Osteocyte (in vitro differentiated cells): ENCODE results near the gene ZBTB17. TPM values are rescaled to one million over a fixed set of nuclear protein-coding genes. Genes with fewer than 3 reads are reported as not detected.

Source experiments
- DNase-seq: peaks from one replicate; pipeline ENCODE4 v3.0.0; 2021; ENCODE audit warnings: mixed read lengths; ENCODE audit not compliant: unreplicated experiment; ENCODE audit errors: extremely low spot score
- H3K27ac Mint-ChIP-seq: one replicate; pipeline ENCODE4 v1.8.0; 2021; ENCODE audit warnings: mild to moderate bottlenecking, mixed read lengths; ENCODE audit not compliant: unreplicated experiment
- H3K27me3 Mint-ChIP-seq: one replicate; pipeline ENCODE4 v1.8.0; 2021; ENCODE audit warnings: mixed read lengths; ENCODE audit not compliant: unreplicated experiment
- H3K36me3 Mint-ChIP-seq: one replicate; pipeline ENCODE4 v1.8.0; 2021; ENCODE audit warnings: mixed read lengths; ENCODE audit not compliant: unreplicated experiment
- H3K4me1 Mint-ChIP-seq: one replicate; pipeline ENCODE4 v1.8.0; 2021; ENCODE audit warnings: mixed read lengths; ENCODE audit not compliant: unreplicated experiment
- H3K4me3 Mint-ChIP-seq: one replicate; pipeline ENCODE4 v1.8.0; 2021; ENCODE audit warnings: mild to moderate bottlenecking, moderate library complexity, mixed read lengths; ENCODE audit not compliant: unreplicated experiment
- H3K9me3 Mint-ChIP-seq: one replicate; pipeline ENCODE4 v1.8.0; 2021; ENCODE audit warnings: mixed read lengths; ENCODE audit not compliant: unreplicated experiment
- total RNA-seq: library from RNA; stranded (reverse); gene quantifications from 2 replicates; pipeline ENCODE4 v1.2.1, GENCODE V29; 2021
- TF ChIP-seq, protein P1 (sequence below): fragments of 200-600 bp; sonication (generic); IDR thresholded peaks from 2 replicates; pipeline ENCODE4 v1.5.0; 2021; ENCODE audit warnings: antibody characterized with exemption, mild to moderate bottlenecking, moderate library complexity

Gene ZBTB17
- total RNA-seq, 1 donor from 2014 or later: 37.2 TPM

DNA sequence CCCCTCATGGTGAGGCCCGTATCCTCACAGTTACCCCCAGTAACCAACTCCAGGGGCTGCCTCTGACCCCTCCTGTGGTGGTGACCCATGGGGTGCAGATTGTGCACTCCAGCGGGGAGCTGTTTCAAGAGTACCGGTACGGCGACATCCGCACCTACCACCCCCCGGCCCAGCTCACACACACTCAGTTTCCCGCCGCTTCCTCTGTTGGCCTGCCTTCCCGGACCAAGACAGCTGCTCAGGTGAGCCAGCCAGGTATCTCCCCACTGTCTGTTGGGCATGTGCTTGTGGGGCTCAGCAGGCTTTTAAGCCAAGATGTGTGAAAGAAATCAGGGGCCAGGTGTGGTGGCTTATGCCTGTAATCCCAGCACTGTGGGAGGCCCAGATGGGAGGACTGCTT is 39.9 kb downstream of the ZBTB17 start:
- TF ChIP-seq, protein P1, sequence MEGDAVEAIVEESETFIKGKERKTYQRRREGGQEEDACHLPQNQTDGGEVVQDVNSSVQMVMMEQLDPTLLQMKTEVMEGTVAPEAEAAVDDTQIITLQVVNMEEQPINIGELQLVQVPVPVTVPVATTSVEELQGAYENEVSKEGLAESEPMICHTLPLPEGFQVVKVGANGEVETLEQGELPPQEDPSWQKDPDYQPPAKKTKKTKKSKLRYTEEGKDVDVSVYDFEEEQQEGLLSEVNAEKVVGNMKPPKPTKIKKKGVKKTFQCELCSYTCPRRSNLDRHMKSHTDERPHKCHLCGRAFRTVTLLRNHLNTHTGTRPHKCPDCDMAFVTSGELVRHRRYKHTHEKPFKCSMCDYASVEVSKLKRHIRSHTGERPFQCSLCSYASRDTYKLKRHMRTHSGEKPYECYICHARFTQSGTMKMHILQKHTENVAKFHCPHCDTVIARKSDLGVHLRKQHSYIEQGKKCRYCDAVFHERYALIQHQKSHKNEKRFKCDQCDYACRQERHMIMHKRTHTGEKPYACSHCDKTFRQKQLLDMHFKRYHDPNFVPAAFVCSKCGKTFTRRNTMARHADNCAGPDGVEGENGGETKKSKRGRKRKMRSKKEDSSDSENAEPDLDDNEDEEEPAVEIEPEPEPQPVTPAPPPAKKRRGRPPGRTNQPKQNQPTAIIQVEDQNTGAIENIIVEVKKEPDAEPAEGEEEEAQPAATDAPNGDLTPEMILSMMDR: no peak
- H3K9me3 Mint-ChIP-seq: no peaks in the 10 kb centered on the region
- peaks cover 40% of the 10 kb centered on the region for H3K4me1 Mint-ChIP-seq
- no peak overlapping the region for H3K4me3 Mint-ChIP-seq
- no peak overlapping the region for H3K27ac Mint-ChIP-seq
- peaks cover 59% of the 10 kb centered on the region for H3K36me3 Mint-ChIP-seq
- H3K27me3 Mint-ChIP-seq: no peaks in the 10 kb centered on the region
- no peak for DNase-seq

DNA sequence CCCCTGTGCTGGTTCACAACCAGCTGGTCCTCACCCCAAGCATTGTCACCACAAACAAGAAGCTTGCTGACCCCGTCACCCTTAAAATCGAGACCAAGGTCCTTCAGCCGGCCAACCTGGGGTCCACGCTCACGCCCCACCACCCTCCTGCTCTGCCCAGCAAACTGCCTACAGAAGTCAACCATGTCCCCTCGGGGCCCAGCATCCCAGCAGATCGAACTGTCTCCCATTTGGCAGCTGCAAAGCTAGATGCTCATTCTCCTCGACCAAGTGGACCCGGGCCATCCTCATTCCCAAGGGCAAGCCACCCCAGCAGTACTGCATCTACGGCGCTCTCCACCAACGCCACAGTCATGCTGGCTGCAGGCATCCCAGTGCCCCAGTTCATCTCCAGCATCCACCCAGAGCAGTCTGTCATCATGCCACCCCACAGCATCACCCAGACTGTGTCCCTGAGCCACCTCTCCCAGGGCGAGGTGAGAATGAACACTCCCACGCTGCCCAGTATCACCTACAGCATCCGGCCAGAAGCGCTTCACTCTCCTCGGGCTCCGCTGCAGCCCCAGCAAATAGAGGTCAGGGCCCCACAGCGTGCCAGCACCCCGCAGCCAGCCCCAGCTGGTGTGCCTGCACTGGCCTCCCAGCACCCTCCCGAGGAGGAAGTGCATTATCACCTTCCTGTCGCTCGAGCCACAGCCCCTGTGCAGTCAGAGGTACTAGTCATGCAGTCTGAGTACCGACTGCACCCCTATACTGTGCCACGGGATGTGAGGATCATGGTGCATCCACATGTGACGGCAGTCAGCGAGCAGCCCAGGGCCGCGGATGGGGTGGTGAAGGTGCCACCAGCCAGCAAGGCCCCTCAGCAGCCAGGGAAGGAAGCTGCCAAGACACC is 40.6 kb downstream of the ZBTB17 start:
- no peaks in the 10 kb centered on the region for H3K9me3 Mint-ChIP-seq
- DNase-seq: no peak
- no peaks in the 10 kb centered on the region for H3K27me3 Mint-ChIP-seq
- TF ChIP-seq, protein P1: no peak
- peaks cover 35% of the 10 kb centered on the region for H3K4me1 Mint-ChIP-seq
- H3K27ac Mint-ChIP-seq: no peak overlapping the region
- no peak overlapping the region for H3K4me3 Mint-ChIP-seq
- peaks cover 67% of the 10 kb centered on the region for H3K36me3 Mint-ChIP-seq

DNA sequence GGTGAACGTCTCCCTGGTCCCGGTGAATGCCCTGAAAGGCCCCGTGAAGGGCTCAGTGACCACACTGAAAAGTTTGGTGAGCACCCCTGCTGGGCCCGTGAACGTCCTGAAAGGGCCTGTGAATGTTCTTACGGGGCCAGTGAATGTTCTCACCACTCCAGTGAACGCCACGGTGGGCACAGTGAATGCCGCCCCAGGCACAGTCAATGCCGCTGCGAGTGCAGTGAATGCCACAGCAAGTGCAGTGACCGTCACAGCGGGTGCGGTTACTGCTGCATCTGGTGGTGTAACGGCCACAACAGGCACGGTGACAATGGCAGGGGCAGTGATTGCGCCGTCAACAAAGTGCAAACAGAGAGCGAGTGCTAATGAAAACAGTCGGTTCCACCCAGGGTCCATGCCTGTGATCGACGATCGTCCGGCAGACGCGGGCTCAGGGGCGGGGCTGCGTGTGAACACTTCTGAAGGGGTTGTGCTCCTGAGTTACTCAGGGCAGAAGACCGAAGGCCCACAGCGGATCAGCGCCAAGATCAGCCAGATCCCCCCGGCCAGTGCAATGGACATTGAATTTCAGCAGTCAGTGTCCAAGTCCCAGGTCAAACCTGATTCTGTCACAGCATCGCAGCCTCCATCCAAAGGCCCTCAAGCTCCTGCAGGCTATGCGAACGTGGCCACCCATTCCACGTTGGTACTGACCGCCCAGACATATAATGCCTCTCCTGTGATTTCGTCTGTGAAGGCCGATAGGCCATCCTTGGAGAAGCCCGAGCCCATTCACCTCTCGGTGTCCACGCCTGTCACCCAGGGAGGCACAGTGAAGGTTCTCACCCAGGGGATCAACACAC is 41.5 kb downstream of the ZBTB17 start:
- Mint-ChIP-seq H3K27ac (no peak overlapping the region), H3K4me1 (peaks cover 28% of the 10 kb centered on the region), H3K27me3 (no peaks in the 10 kb centered on the region), H3K36me3 (peaks cover 70% of the 10 kb centered on the region), H3K4me3 (no peak overlapping the region), H3K9me3 (no peaks in the 10 kb centered on the region)
- TF ChIP-seq, protein P1: no peak
- no peak for DNase-seq

DNA sequence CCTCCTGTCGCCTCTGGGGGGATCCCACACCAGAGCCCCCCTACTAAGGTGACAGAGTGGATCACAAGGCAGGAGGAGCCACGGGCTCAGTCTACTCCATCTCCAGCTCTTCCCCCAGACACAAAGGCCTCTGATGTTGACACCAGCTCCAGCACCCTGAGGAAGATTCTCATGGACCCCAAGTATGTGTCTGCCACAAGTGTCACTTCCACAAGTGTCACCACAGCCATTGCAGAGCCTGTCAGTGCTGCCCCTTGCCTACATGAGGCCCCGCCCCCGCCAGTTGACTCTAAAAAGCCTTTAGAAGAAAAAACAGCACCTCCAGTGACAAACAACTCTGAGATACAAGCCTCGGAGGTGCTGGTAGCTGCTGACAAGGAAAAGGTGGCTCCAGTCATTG is 42.2 kb downstream of the ZBTB17 start:
- peaks cover 20% of the 10 kb centered on the region for H3K4me1 Mint-ChIP-seq
- H3K27ac Mint-ChIP-seq: no peak overlapping the region
- H3K9me3 Mint-ChIP-seq: no peaks in the 10 kb centered on the region
- no peak for DNase-seq
- H3K27me3 Mint-ChIP-seq: no peaks in the 10 kb centered on the region
- TF ChIP-seq, protein P1: no peak
- H3K4me3 Mint-ChIP-seq: no peak overlapping the region
- H3K36me3 Mint-ChIP-seq: peaks cover 75% of the 10 kb centered on the region

DNA sequence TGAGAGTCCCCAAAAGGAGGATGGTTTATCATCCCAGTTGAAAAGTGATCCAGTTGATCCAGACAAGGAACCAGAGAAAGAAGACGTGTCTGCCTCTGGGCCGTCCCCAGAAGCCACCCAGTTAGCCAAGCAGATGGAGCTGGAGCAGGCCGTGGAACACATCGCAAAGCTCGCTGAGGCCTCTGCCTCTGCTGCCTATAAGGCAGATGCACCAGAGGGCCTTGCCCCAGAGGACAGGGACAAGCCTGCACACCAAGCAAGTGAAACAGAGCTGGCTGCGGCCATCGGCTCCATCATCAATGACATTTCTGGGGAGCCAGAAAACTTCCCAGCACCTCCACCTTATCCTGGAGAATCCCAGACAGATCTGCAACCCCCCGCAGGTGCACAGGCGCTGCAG is 43.3 kb downstream of the ZBTB17 start:
- DNase-seq: no peak
- Mint-ChIP-seq H3K4me1 (peaks cover 10% of the 10 kb centered on the region), H3K27ac (no peak overlapping the region), H3K4me3 (no peak overlapping the region), H3K36me3 (peaks cover 80% of the 10 kb centered on the region), H3K9me3 (no peaks in the 10 kb centered on the region), H3K27me3 (no peaks in the 10 kb centered on the region)
- TF ChIP-seq, protein P1: no peak
